Keratinocyte (primary cell): ENCODE measurements around the gene OMP. TPM values are rescaled to one million over a fixed set of nuclear protein-coding genes. Genes with fewer than 3 reads are reported as not detected.

Source experiments
- DNase-seq: peaks from one replicate; pipeline ENCODE4 v3.0.0-alpha.2; 2011; ENCODE audit warnings: low read depth, missing footprints, low spot score
- FAIRE-seq: peaks from 2 replicates; lab custom pipeline; 2011; peaks lifted over from hg19 to GRCh38; lab: Jason Lieb, UNC
- H2AFZ ChIP-seq: 2 replicates; pipeline ENCODE4 v1.6.0; 2012; ENCODE audit warnings: low read length, control low read depth, inconsistent platforms; ENCODE audit not compliant: control insufficient read depth
- H3K27ac ChIP-seq: 2 replicates; pipeline ENCODE4 v1.5.1; 2011; ENCODE audit warnings: low read length; ENCODE audit not compliant: control insufficient read depth, insufficient read depth
- H3K27me3 ChIP-seq: 3 replicates; pipeline ENCODE4 v1.6.0; 2011; ENCODE audit warnings: low read length; ENCODE audit not compliant: control insufficient read depth, insufficient read depth; ENCODE audit errors: extremely low read depth
- H3K36me3 ChIP-seq, 2 experiments: 2 replicates in 1 of 2; 3 replicates in 1 of 2; pipeline ENCODE4 v1.5.1; 2011; ENCODE audit warnings: low read length in 2 of 2, mild to moderate bottlenecking in 1 of 2; ENCODE audit not compliant: control insufficient read depth in 2 of 2, insufficient read depth in 2 of 2; ENCODE audit errors: extremely low read depth in 1 of 2
- H3K4me1 ChIP-seq: 3 replicates; pipeline ENCODE4 v1.5.1; 2011; ENCODE audit warnings: low read length; ENCODE audit not compliant: control insufficient read depth, insufficient read depth; ENCODE audit errors: extremely low read depth
- H3K4me2 ChIP-seq: 3 replicates; pipeline ENCODE4 v1.6.0; 2011; ENCODE audit warnings: low read depth, low read length; ENCODE audit not compliant: control insufficient read depth, insufficient read depth; ENCODE audit errors: extremely low read depth
- H3K4me3 ChIP-seq, 3 experiments: fragments of 200-600 bp in 1 of 3; sonication (generic) in 1 of 3; 2 replicates in 2 of 3; 3 replicates in 1 of 3; pipeline ENCODE4 v1.5.1; 2011 to 2016; ENCODE audit warnings: low read length in 3 of 3, mild to moderate bottlenecking in 3 of 3, control low read depth in 2 of 3, inconsistent platforms in 1 of 3, low read depth in 1 of 3, mixed read lengths in 1 of 3, mixed run types in 1 of 3, moderate library complexity in 1 of 3; ENCODE audit not compliant: control insufficient read depth in 2 of 3, insufficient read depth in 2 of 3; ENCODE audit errors: extremely low read depth in 1 of 3
- H3K79me2 ChIP-seq: 2 replicates; pipeline ENCODE4 v1.6.0; 2012; ENCODE audit warnings: low read length; ENCODE audit not compliant: control insufficient read depth, insufficient read depth
- H3K9ac ChIP-seq: 3 replicates; pipeline ENCODE4 v1.6.0; 2011; ENCODE audit warnings: low read length; ENCODE audit not compliant: control insufficient read depth, insufficient read depth; ENCODE audit errors: extremely low read depth
- H3K9me1 ChIP-seq: 3 replicates; pipeline ENCODE4 v1.6.0; 2011; ENCODE audit warnings: low read length; ENCODE audit not compliant: control insufficient read depth, insufficient read depth; ENCODE audit errors: extremely low read depth
- H3K9me3 ChIP-seq: 2 replicates; pipeline ENCODE4 v1.5.1; 2012; ENCODE audit warnings: low read depth, low read length; ENCODE audit not compliant: control insufficient read depth
- H4K20me1 ChIP-seq: 3 replicates; pipeline ENCODE4 v1.6.0; 2011; ENCODE audit warnings: low read length; ENCODE audit not compliant: control insufficient read depth, insufficient read depth; ENCODE audit errors: extremely low read depth
- CTCF ChIP-seq, 3 experiments: IDR thresholded peaks in 1 of 3; conservative IDR thresholded peaks in 1 of 3; optimal IDR thresholded peaks in 1 of 3; 2 replicates in 2 of 3; 3 replicates in 1 of 3; pipeline versions ENCODE3 to v1.5.1; 2011; ENCODE audit warnings: low read length in 3 of 3, mild to moderate bottlenecking in 3 of 3, moderate library complexity in 2 of 3, control low read depth in 1 of 3, inconsistent platforms in 1 of 3; ENCODE audit not compliant: insufficient read depth in 2 of 3; ENCODE audit errors: extremely low read depth in 1 of 3
- EZH2 ChIP-seq: IDR thresholded peaks from one replicate; pipeline ENCODE4 v1.6.1; 2012; ENCODE audit warnings: inconsistent platforms, mild to moderate bottlenecking, low read length, moderate library complexity
- dilution Hi-C: fragments of 300-500 bp; cut with MboI; formaldehyde crosslinking; loops from one replicate; pipeline ENCODE4 v1.7.0; 2020; ENCODE audit warnings: low sequenced_read_pairs; ENCODE audit not compliant: extremely low pct_ligation_motif_present
- polyA plus RNA-seq, 5 experiments: library from polyadenylated mRNA; depleted of rRNA in 3 of 5; stranded (reverse) in 3 of 5; stranded (forward) in 1 of 5; unstranded in 1 of 5; fragments of >200 nt; gene quantifications; 1 replicate in 1 of 5; 2 replicates in 3 of 5; 3 replicates in 1 of 5; pipeline versions ENCODE4 v1.2.1 to v1.2.3, GENCODE V29; 2011 to 2012; ENCODE audit warnings: missing spikeins in 2 of 5, low read depth in 1 of 5, low replicate concordance in 1 of 5

Gene OMP
- polyA plus RNA-seq, 1 donor (not counting 4 experiments of a cell fraction or from before 2014, with no cell fraction given): not detected

GRCh38 chr11:77131560-77131959, 28.9 kb downstream of the OMP start:
- Histone ChIP-seq H3K79me2 (no peaks in the 10 kb centered on the region), H3K36me3 (no peaks in the 10 kb centered on the region), H3K9me3 (no peaks in the 10 kb centered on the region), H4K20me1 (no peaks in the 10 kb centered on the region), H3K9me1 (no peaks in the 10 kb centered on the region), H3K4me3 (no peak overlapping the region), H2AFZ (no peak overlapping the region), H3K4me2 (no peak overlapping the region), H3K27me3 (no peaks in the 10 kb centered on the region), H3K4me1 (peaks cover 5% of the 10 kb centered on the region), H3K27ac (no peak overlapping the region), H3K9ac (no peak overlapping the region)
- DNase-seq (no peak), FAIRE-seq (no peak)
- TF ChIP-seq CTCF (optimal IDR thresholded peaks at IDR 0.05 in 1 of 3, IDR thresholded peaks at IDR 0.05 in 1 of 3, conservative IDR thresholded peaks at IDR 0.05 in 1 of 3; ENCODE audit: extremely low read depth in 1 of 3, insufficient read depth in 2 of 3, low read length in 3 of 3) (no peak), EZH2 (no peak)
- dilution Hi-C loops: no loop called here

GRCh38 chr11:77135069-77135468, 32.4 kb downstream of the OMP start:
- Histone ChIP-seq H3K4me3 (no peak overlapping the region), H3K27me3 (peaks cover 23% of the 10 kb centered on the region), H3K4me2 (no peak overlapping the region), H3K36me3 (no peaks in the 10 kb centered on the region), H3K9me3 (no peaks in the 10 kb centered on the region), H2AFZ (no peak overlapping the region), H3K4me1 (no peaks in the 10 kb centered on the region), H3K9ac (no peak overlapping the region), H3K27ac (no peak overlapping the region), H4K20me1 (no peaks in the 10 kb centered on the region), H3K79me2 (no peaks in the 10 kb centered on the region), H3K9me1 (no peaks in the 10 kb centered on the region)
- TF ChIP-seq EZH2 (no peak), CTCF (optimal IDR thresholded peaks at IDR 0.05 in 1 of 3, IDR thresholded peaks at IDR 0.05 in 1 of 3, conservative IDR thresholded peaks at IDR 0.05 in 1 of 3; ENCODE audit: extremely low read depth in 1 of 3, insufficient read depth in 2 of 3, low read length in 3 of 3) (no peak)
- FAIRE-seq (no peak), DNase-seq (no peak)
- dilution Hi-C loops: no loop called here
